PC-3 (cell line): ENCODE data around the gene LRRC8C.

ENCODE experiments used
- CTCF ChIP-seq: fragments of 300-600 bp; sonication (generic); conservative IDR thresholded peaks from 2 replicates; pipeline ENCODE4 v1.5.1; 2017; ENCODE audit warnings: antibody characterized with exemption, low read depth, mild to moderate bottlenecking, low read length
- EZH2 ChIP-seq: fragments of 300-600 bp; sonication (generic); IDR thresholded peaks from one replicate; pipeline ENCODE4 v1.6.1; 2017; ENCODE audit warnings: antibody characterized with exemption, mild to moderate bottlenecking, low read length; ENCODE audit not compliant: unreplicated experiment
- EZH2phosphoT487 ChIP-seq: fragments of 300-600 bp; sonication (generic); IDR thresholded peaks from 2 replicates; pipeline ENCODE4 v1.6.1; 2018; ENCODE audit warnings: mild to moderate bottlenecking, antibody characterized with exemption, low read length, borderline replicate concordance

- TF ChIP-seq CTCF (no peak), EZH2 (no peak), EZH2phosphoT487 (no peak)
Measured at GRCh38 chr1:89596698-89597097, 36.2 kb upstream of the LRRC8C start.
